ENCODE measurements around the gene ZNF91. TPM values are rescaled to one million over a fixed set of nuclear protein-coding genes. Genes with fewer than 3 reads are reported as not detected.
"Not testable (repeated sequence)": the region's sequence is repeated elsewhere in the genome, so short reads cannot be mapped to it uniquely, and the experiment has no call there.

The ZNF91 gene
- 34.6 TPM for polyA plus RNA-seq (ENCODE audit: insufficient read length)

DNA sequence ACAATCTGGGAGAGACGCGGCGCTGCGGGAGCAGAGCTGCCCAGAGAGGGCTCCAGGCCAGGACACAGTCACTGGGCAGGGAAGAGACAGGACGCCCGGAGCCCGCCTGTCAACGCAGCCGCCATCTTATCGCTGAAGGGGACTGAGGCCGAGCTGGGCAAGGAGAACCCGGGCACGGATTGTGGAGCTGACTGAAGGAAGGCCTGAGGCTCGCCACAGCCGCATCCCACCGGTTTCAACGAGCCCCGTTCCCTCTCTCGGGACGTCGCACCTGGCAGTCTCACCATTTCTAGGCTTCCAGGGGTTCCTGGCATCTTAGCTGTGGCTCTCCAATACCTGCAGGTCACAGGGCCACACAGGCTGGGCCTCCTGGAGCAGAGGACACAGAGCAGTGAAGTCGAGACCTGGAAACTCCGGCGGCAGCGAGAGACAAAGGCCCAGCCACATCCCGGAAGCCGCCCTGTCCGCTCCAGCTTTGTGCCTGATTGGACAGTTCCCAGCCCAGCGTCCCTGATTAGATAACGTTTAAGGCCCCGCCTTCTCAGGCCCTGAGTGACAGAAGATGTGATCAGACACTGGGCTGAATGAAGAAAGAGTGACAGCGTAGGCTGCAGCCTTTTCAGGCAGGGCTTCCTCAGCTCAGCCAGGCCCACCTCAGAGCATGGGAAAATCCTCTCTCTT lies at the start of gene ZNF91:
Gene ZNF91, minus strand, starts transcription at position 431 of the 681 bp plus-strand sequence. Its CDS starts 117 bp downstream, at position 314.
- peak; percentile 97 for DNase-seq (ENCODE audit: low read depth)

DNA sequence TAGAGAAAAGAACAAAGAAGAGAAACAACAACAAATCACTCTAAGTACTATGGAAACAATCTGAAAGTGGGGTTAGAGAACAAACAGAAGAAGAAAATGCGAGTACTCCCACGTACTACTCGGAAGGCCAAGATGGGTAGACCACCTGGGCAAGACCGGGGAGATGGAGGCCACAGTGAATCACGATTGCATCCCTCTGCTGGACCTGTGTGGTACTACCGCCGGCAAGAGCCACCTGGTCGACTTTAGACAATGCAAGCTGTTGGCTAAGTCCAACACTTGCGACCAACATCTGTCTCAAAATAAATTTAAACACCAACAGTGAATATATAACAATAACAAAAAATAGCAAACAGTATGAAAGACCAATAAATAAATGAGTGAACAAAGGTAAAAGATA lies 45.5 kb upstream of the ZNF91 start:
- no peak for DNase-seq (ENCODE audit: low read depth)

- no peak for DNase-seq (ENCODE audit: low read depth)
Measured at GRCh38 chr19:23440207-23440606, 44.9 kb upstream of the ZNF91 start.

GRCh38 chr19:23439623-23440022 lies 44.4 kb upstream of the ZNF91 start:
- no peak for DNase-seq (ENCODE audit: low read depth)

DNA sequence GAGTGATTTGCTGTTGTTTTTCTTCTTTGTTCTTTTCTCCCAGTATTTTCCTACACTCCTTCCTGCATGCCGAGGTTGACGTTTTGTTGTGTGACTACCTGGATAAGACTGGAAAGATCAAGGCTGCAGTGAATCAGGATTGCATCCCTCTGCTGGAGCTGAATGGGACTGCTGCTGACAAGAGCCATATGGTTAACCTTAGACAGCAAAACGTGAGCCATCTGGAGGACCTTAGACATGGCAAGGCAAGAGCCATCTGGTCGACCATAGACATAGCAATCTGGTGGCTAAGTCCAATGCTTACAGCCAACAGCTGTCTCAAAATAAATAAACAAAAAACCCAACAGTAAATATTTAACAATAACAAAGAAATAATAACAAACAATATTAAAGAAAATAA lies 42.6 kb upstream of the ZNF91 start:
- DNase-seq (ENCODE audit: low read depth) = no peak

- no peak for DNase-seq (ENCODE audit: low read depth)
Measured at GRCh38 chr19:23436944-23437343, 41.7 kb upstream of the ZNF91 start.

GRCh38 chr19:23436318-23436717 lies 41.0 kb upstream of the ZNF91 start:
- DNase-seq (ENCODE audit: low read depth) = no peak

GRCh38 chr19:23420824-23421223 lies 25.6 kb upstream of the ZNF91 start:
- no peak for DNase-seq (ENCODE audit: low read depth)

DNA sequence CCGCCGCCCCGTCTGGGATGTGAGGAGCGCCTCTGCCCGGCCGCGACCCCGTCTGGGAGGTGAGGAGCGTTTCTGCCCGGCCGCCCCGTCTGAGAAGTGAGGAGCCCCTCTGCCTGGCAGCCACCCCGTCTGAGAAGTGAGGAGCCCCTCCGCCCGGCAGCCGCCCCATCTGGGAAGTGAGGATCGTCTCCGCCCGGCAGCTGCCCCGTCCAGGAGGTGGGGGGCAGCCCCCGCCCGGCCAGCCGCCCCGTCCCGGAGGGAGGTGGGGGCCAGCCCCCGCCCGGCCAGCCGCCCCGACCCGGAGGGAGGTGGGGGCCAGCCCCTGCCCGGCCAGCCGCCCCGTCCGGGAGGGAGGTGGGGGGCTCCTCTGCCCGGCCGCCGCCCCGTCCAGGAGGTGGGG lies 24.0 kb upstream of the ZNF91 start:
- DNase-seq (ENCODE audit: low read depth) = not testable (repeated sequence)

DNA sequence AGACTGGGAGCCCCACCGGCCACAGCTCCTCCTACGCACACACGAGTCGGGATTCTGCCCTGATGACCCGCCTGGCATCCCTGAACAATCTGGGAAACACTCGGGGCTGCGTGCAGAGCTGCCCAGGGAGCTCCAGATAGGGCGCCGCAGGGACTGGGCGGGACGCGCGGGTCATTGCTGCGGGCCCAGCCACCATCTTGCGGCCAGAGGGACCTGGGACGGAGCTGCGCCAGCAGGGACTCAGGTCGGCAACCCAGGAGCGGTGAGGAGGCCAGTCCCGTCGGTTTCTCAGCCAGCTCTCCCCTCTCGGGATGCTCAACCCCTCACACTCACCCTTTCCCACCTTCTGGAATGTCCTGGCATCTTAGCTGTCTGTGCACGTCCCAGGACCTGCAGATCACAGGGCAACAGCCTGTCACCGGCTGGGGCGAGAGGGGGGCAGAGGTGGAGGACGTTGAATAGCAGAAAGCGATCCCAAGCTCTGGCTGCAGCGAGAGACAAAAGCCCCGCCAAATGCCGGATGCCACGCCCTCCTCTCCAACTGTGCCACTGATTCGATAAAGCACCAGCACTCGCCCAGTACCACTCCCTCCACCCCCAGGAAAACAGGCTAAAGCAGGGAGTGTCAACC lies 20.4 kb upstream of the ZNF91 start:
- DNase-seq (ENCODE audit: low read depth) = no peak

GRCh38 chr19:23415034-23415433 lies 19.8 kb upstream of the ZNF91 start:
- no peak for DNase-seq (ENCODE audit: low read depth)

DNA sequence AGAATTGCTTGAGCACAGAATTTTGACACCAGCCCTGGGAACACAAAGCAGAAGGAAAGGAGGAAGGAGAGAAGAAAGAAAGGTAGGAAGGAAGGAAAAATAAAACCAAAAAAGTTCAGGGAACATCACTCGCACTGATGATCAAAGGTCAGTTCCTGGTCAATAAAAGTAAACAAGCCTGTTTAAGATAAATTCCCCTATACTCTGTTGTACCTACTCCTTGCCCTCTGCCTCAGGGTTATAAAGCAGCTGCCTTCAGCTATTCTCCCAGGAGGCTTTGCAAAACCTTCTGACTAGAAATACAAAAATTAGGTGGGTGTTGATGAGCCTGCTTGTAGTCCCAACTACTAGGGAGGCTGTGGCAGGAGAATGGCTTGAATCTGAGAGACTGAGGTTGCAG lies 14.9 kb upstream of the ZNF91 start:
- DNase-seq (ENCODE audit: low read depth) = no peak

GRCh38 chr19:23409392-23410048 lies 14.2 kb upstream of the ZNF91 start:
- DNase-seq (ENCODE audit: low read depth) = no peak

GRCh38 chr19:23407616-23408133 lies 12.4 kb upstream of the ZNF91 start:
- DNase-seq (ENCODE audit: low read depth) = no peak

- DNase-seq (ENCODE audit: low read depth) = no peak
Measured at GRCh38 chr19:23406721-23407120, 11.4 kb upstream of the ZNF91 start.

- no peak for DNase-seq (ENCODE audit: low read depth)
Measured at GRCh38 chr19:23406091-23406490, 10.8 kb upstream of the ZNF91 start.

GRCh38 chr19:23404676-23405075 lies 9.4 kb upstream of the ZNF91 start:
- DNase-seq (ENCODE audit: low read depth) = no peak

DNA sequence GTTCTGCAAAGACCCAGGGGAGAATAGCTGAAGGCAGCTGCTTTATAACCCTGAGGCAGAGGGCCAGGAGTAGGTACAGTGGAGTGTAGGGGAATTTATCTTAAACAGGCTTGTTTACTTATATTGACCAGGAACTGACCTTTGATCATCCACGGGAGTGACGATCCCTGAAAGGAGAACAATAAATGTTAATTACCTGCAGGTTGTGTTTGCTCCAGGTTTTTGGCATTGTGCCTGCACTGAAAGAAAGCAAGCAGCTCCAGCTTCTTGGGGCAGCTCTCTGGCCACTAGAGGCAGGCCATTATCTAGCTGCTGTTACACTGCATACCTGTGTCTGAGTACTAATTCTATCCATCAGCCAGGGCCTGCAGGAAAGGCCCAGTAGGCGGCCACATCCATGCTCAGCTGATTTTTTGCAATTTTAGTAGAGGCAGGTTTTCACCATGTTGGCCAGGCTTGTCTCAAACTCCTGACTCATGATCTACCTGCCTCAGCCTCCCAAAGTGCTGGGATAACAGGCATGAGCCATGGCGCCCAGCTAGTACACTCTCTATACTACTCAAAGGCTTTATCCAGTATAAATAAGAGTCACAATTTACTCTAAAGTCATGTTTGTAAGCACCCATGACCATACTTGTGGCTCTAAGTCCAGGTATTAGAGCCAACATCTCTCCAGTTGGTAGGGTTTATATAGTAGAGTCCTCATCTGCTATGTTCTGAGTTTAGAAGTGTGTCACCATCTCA lies 8.5 kb upstream of the ZNF91 start:
- no peak for DNase-seq (ENCODE audit: low read depth)

GRCh38 chr19:23403052-23403451 lies 7.8 kb upstream of the ZNF91 start:
- no peak for DNase-seq (ENCODE audit: low read depth)

DNA sequence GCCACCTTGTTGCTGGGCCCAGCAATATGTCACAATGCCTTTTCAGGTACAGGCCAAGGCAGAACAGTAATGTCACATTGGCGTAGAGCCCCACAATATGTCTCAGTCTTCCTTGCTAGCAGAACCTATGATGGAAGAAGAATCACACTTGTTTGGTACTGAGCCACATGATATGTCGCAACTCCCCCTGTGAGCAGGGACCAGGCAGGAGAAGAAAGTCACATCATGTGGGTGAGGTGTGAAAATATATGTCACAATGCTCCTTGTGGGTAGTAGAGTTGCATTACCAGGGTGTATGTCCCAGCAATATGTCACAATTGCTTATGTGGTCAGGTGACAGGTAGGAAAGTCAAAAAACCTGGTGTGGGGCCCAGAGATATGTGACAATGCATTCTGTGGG lies 7.1 kb upstream of the ZNF91 start:
- DNase-seq (ENCODE audit: low read depth) = no peak

GRCh38 chr19:23401086-23401610 lies 5.9 kb upstream of the ZNF91 start:
- no peak for DNase-seq (ENCODE audit: low read depth)

GRCh38 chr19:23399443-23399842 lies 4.2 kb upstream of the ZNF91 start:
- DNase-seq (ENCODE audit: low read depth) = no peak
